SK-N-SH treated with all-trans-retinoic acid at 6 μM for 48 hours (cell line): ENCODE data around the gene PRDM10.

Experiments
- ATAC-seq: fragments of 200-7000 bp; cut with Tn5 transposase; 3 replicates; pipeline ENCODE4 v1.9.1; 2020; ENCODE audit warnings: mild to moderate bottlenecking, moderate library complexity
- ARNTL ChIP-seq: fragments of 450-650 bp; formaldehyde crosslinking; IDR thresholded peaks from 2 replicates; pipeline ENCODE4 v1.5.0; 2020; ENCODE audit warnings: low read depth, mild to moderate bottlenecking, moderate library complexity, borderline replicate concordance
- BACH2 ChIP-seq: fragments of 250-450 bp; sonication (Bioruptor Pico); IDR thresholded peaks from 2 replicates; pipeline ENCODE4 v1.9.0; 2021; ENCODE audit warnings: mild to moderate bottlenecking, borderline replicate concordance
- CREB5 ChIP-seq: fragments of 250-450 bp; sonication (Bioruptor Pico); IDR thresholded peaks from 2 replicates; pipeline ENCODE4 v1.5.1; 2020; ENCODE audit warnings: low read depth, mild to moderate bottlenecking, moderate library complexity
- CSDC2 ChIP-seq: fragments of 250-450 bp; sonication (Bioruptor Pico); IDR thresholded peaks from 2 replicates; pipeline ENCODE4 v1.5.0; 2020; ENCODE audit warnings: mild to moderate bottlenecking, moderate library complexity
- CSRNP3 ChIP-seq: fragments of 250-450 bp; sonication (Bioruptor Pico); IDR thresholded peaks from 2 replicates; pipeline ENCODE4 v1.5.1; 2021; ENCODE audit warnings: mild to moderate bottlenecking, moderate library complexity
- ESRRG ChIP-seq: fragments of 250-450 bp; sonication (Bioruptor Pico); IDR thresholded peaks from 2 replicates; pipeline ENCODE4 v1.6.1; 2021; ENCODE audit warnings: mild to moderate bottlenecking
- OSR1 ChIP-seq: fragments of 250-450 bp; sonication (Bioruptor Pico); IDR thresholded peaks from 2 replicates; pipeline ENCODE4 v1.8.0; 2022; ENCODE audit warnings: moderate library complexity, mild to moderate bottlenecking, inconsistent platforms
- PATZ1 ChIP-seq: fragments of 250-450 bp; sonication (Bioruptor Pico); IDR thresholded peaks from 2 replicates; pipeline ENCODE4 v1.8.0; 2020; ENCODE audit warnings: mild to moderate bottlenecking, moderate library complexity, borderline replicate concordance
- PPARA ChIP-seq: fragments of 250-450 bp; sonication (Bioruptor Pico); IDR thresholded peaks from 2 replicates; pipeline ENCODE4 v1.5.0; 2020; ENCODE audit warnings: mild to moderate bottlenecking, borderline replicate concordance
- RARB ChIP-seq: fragments of 250-450 bp; sonication (Bioruptor Pico); IDR thresholded peaks from 2 replicates; pipeline ENCODE4 v1.8.0; 2021; ENCODE audit warnings: mild to moderate bottlenecking, moderate library complexity
- SNAI2 ChIP-seq: fragments of 250-450 bp; sonication (Bioruptor Pico); IDR thresholded peaks from 2 replicates; pipeline ENCODE4 v1.5.0; 2020; ENCODE audit warnings: mild to moderate bottlenecking, moderate library complexity
- TCF4 ChIP-seq: fragments of 250-450 bp; sonication (Bioruptor Pico); IDR thresholded peaks from 2 replicates; pipeline ENCODE4 v1.8.0; 2021; ENCODE audit warnings: mild to moderate bottlenecking, moderate library complexity, borderline replicate concordance
- TOX ChIP-seq: fragments of 250-450 bp; sonication (Bioruptor Pico); IDR thresholded peaks from 2 replicates; pipeline ENCODE4 v1.8.0; 2021; ENCODE audit warnings: mild to moderate bottlenecking, moderate library complexity, borderline replicate concordance
- ZC3H10 ChIP-seq: fragments of 250-450 bp; sonication (Bioruptor Pico); IDR thresholded peaks from 2 replicates; pipeline ENCODE4 v1.5.1; 2021; ENCODE audit warnings: mild to moderate bottlenecking, moderate library complexity
- ZNF565 ChIP-seq: fragments of 450-650 bp; formaldehyde crosslinking; conservative IDR thresholded peaks from 2 replicates; pipeline ENCODE4 v1.5.0; 2020; ENCODE audit warnings: low read depth, mild to moderate bottlenecking, moderate library complexity
- ZNF70 ChIP-seq: fragments of 450-650 bp; formaldehyde crosslinking; IDR thresholded peaks from 2 replicates; pipeline ENCODE4 v1.5.0; 2020; ENCODE audit warnings: mild to moderate bottlenecking, moderate library complexity
- TF ChIP-seq, protein P1 (sequence below): fragments of 250-450 bp; sonication (Bioruptor Pico); IDR thresholded peaks from 2 replicates; pipeline ENCODE4 v1.8.0; 2021; ENCODE audit warnings: low read depth, mild to moderate bottlenecking, moderate library complexity, borderline replicate concordance
- TF ChIP-seq, protein P2 (sequence below): fragments of 250-450 bp; sonication (Bioruptor Pico); IDR thresholded peaks from 2 replicates; pipeline ENCODE4 v1.5.0; 2020; ENCODE audit warnings: mild to moderate bottlenecking, moderate library complexity

The PRDM10 gene

GRCh38 chr11:129979046-129979605 lies 23.5 kb downstream of the PRDM10 start:
- ATAC-seq = no peak
- no peak for TF ChIP-seq CREB5 (CRISPR knock-in tag)
- no peak for TF ChIP-seq SNAI2 (CRISPR knock-in tag)
- TF ChIP-seq BACH2 (CRISPR knock-in tag) = no peak

GRCh38 chr11:129978447-129978846 lies 24.2 kb downstream of the PRDM10 start:
- no peak for TF ChIP-seq TOX (CRISPR knock-in tag)
- TF ChIP-seq TCF4 (CRISPR knock-in tag) = no peak
- TF ChIP-seq PPARA = no peak
- no peak for TF ChIP-seq ZC3H10
- no peak for TF ChIP-seq RARB (CRISPR knock-in tag)
- no peak for TF ChIP-seq OSR1 (CRISPR knock-in tag)
- TF ChIP-seq ESRRG (CRISPR knock-in tag) = no peak
- no peak for TF ChIP-seq ZNF565 (CRISPR knock-in tag)
- no peak for TF ChIP-seq ZNF70
- TF ChIP-seq CSRNP3 (CRISPR knock-in tag) = no peak
- no peak for TF ChIP-seq CREB5 (CRISPR knock-in tag)
- no peak for TF ChIP-seq PATZ1 (CRISPR knock-in tag)
- TF ChIP-seq, protein P1, sequence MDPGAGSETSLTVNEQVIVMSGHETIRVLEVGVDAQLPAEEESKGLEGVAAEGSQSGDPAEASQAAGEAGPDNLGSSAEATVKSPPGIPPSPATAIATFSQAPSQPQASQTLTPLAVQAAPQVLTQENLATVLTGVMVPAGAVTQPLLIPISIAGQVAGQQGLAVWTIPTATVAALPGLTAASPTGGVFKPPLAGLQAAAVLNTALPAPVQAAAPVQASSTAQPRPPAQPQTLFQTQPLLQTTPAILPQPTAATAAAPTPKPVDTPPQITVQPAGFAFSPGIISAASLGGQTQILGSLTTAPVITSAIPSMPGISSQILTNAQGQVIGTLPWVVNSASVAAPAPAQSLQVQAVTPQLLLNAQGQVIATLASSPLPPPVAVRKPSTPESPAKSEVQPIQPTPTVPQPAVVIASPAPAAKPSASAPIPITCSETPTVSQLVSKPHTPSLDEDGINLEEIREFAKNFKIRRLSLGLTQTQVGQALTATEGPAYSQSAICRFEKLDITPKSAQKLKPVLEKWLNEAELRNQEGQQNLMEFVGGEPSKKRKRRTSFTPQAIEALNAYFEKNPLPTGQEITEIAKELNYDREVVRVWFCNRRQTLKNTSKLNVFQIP (CRISPR knock-in tag) = no peak
- TF ChIP-seq, protein P2, sequence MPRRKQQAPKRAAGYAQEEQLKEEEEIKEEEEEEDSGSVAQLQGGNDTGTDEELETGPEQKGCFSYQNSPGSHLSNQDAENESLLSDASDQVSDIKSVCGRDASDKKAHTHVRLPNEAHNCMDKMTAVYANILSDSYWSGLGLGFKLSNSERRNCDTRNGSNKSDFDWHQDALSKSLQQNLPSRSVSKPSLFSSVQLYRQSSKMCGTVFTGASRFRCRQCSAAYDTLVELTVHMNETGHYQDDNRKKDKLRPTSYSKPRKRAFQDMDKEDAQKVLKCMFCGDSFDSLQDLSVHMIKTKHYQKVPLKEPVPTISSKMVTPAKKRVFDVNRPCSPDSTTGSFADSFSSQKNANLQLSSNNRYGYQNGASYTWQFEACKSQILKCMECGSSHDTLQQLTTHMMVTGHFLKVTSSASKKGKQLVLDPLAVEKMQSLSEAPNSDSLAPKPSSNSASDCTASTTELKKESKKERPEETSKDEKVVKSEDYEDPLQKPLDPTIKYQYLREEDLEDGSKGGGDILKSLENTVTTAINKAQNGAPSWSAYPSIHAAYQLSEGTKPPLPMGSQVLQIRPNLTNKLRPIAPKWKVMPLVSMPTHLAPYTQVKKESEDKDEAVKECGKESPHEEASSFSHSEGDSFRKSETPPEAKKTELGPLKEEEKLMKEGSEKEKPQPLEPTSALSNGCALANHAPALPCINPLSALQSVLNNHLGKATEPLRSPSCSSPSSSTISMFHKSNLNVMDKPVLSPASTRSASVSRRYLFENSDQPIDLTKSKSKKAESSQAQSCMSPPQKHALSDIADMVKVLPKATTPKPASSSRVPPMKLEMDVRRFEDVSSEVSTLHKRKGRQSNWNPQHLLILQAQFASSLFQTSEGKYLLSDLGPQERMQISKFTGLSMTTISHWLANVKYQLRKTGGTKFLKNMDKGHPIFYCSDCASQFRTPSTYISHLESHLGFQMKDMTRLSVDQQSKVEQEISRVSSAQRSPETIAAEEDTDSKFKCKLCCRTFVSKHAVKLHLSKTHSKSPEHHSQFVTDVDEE (CRISPR knock-in tag) = no peak
- TF ChIP-seq ARNTL (CRISPR knock-in tag) = no peak
- TF ChIP-seq, all 23 proteins: peak for 0

DNA sequence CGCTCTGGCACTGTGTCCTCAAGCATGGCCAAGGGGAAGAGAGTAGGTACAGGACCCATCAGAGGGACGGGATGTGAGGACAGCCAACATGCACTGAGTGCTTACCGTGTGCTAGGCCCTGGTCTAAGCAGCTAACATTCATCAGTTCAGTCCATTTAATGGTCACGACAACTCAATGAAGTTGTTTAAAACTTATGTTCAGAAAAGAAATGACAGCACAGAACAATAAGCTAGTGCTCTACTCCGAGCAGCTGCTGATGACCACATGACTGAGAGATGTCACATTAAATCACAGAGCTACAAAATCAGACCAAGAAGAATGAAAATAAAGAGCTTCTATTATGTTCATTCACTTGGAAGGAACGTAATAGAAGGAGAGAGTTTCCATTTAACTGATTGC lies 26.3 kb downstream of the PRDM10 start:
- no peak for ATAC-seq
- TF ChIP-seq PATZ1 (CRISPR knock-in tag) (no peak), CREB5 (CRISPR knock-in tag) (no peak), CSDC2 (CRISPR knock-in tag) (no peak), ZNF70 (no peak), ZC3H10 (no peak)
- TF ChIP-seq, protein P2 (CRISPR knock-in tag) = no peak
- TF ChIP-seq, all 23 proteins: peak for 0

More at GRCh38 chr11:129978447-129978846, 24.2 kb downstream of the PRDM10 start:
- ATAC-seq = no peak
